Measurements from ENCODE around the gene SLC12A6.
"Not testable (repeated sequence)": the region's sequence is repeated elsewhere in the genome, so short reads cannot be mapped to it uniquely, and the experiment has no call there.

The SLC12A6 gene

GRCh38 chr15:34355241-34355640 lies 17.7 kb upstream of the SLC12A6 start:
- no peak for DNase-seq

DNA sequence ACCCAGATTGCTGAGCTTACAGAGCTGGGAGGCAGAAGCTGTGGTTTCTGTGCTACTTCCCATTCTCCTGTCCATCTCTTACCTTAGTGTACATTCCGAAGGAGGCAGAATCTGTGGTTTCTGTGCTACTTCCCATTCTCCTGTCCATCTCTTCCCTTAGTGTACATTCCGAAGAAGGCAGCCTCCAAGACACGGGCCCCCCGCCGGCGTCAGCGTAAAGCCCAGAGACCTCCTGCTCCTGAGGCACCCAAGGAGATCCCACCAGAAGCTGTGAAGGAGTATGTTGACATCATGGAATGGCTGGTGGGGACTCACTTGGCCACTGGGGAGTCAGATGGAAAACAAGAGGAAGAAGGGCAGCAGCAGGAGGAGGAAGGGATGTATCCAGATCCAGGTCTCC lies 16.7 kb upstream of the SLC12A6 start:
- DNase-seq, result no peak

- DNase-seq, result no peak
These were observed 16.0 kb upstream of the SLC12A6 start for GRCh38 chr15:34353627-34354026.

DNA sequence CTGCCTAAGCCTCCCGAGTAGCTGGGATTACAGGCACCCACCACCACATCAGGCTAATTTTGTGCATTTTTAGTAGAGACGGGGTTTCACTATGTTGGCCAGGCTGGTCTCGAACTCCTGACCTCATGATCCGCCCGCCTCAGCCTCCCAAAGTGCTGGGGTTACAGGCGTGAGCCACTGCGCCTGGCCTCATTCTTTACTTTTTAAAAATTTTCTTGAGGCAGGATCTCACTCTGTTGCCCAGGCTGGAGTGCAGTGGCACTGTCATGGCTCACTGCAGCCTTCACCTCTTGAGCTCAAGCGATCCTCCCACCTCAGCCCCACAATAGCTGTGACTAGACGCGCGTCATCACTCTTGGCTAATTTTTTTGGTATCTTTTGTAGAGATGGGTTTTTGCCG lies 15.4 kb upstream of the SLC12A6 start:
- not testable (repeated sequence) for DNase-seq

GRCh38 chr15:34349769-34350168 lies 12.2 kb upstream of the SLC12A6 start:
- DNase-seq, result no peak

DNA sequence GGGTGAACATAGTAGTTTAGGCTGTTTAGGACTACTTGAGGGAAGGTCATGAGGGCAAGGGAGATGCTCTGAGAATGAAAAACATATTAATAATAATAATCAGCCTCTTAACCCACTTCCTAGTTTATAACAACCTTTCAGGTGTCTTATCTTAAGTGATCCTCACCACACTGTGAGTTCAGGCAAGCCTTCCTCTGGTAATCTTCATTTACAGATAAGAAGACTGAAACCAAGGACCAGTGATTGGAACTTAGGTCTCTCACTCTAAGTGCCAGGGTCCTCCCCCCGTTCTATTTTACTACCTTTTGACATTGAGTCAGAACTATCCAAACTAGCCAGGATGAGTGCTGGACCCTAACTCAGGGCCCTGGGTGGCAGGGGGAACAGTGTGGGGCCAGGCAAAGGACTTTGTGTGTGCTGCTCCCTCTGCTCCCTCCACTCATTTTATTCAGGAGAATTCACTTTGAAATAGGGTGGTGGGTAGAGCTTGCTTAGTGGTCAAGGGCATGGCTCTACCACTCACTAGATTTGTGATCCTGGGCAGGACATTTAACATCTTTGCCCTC lies 11.2 kb upstream of the SLC12A6 start:
- no peak for DNase-seq

DNA sequence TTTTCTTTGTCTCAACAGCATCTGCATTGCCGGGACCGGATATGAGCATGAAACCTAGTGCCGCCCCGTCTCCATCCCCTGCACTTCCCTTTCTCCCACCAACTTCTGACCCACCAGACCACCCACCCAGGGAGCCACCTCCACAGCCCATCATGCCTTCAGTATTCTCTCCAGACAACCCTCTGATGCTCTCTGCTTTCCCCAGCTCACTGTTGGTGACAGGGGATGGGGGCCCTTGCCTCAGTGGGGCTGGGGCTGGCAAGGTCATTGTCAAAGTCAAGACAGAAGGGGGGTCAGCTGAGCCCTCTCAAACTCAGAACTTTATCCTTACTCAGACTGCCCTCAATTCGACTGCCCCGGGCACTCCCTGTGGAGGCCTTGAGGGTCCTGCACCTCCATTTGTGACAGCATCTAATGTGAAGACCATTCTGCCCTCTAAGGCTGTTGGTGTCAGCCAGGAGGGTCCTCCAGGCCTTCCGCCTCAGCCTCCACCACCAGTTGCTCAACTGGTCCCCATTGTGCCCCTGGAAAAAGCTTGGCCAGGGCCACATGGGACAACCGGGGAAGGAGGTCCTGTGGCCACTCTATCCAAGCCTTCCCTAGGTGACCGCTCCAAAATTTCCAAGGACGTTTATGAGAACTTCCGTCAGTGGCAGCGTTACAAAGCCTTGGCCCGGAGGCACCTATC lies 10.5 kb upstream of the SLC12A6 start:
- DNase-seq, result no peak

DNA sequence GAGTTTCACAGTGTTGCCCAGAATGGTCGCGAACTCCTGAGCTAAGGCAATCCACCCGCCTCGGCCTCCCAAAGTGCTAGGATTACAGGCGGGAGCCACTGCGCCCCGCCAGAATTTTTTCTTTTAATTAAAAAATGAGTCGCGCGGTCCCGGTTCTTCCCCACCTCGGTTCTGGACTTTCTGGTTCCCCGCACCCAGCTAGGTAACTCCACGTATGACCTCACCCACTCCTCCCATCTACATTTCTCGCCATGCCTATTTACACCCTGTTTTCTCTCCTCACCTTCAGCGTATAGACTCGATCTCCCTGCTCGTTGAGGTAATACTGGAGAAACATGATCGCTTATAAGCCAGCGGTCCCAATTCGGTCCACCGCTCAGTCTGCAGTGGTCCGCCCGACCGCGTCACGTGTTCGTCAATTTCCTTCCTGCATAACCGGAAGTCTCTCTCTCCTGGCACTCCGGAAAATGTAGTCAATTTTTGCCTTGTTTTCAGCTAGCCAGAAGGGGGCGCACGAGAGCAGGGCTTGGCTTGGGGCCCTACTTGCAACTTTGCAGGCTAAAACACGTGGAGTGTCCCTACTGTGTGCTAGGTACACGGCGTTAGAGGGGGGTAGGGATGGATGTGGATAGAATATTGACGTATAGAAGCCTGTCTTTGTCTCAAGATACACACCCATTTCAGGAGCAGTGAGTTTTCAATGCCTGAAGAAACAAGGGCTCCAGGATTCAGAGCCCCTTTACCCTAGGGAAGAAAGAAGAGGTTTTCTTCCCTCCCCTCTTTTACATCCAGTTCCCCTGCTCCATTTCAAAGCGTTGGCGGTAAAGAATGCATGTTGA lies 5.4 kb upstream of the SLC12A6 start, which contains the start of the genes NOP10 and NUTM1:
Gene NOP10 (minus strand): TSS at position 400 of the 839 bp plus-strand sequence. CDS start 63 bp downstream, at position 337.
Gene NUTM1 (plus strand): TSS at position 579 of the 839 bp plus-strand sequence. CDS start 382 bp downstream, outside the sequence.
- DNase-seq, result peak; percentile 95

GRCh38 chr15:34342213-34342736 lies 4.7 kb upstream of the SLC12A6 start:
- not testable (repeated sequence) for DNase-seq

DNA sequence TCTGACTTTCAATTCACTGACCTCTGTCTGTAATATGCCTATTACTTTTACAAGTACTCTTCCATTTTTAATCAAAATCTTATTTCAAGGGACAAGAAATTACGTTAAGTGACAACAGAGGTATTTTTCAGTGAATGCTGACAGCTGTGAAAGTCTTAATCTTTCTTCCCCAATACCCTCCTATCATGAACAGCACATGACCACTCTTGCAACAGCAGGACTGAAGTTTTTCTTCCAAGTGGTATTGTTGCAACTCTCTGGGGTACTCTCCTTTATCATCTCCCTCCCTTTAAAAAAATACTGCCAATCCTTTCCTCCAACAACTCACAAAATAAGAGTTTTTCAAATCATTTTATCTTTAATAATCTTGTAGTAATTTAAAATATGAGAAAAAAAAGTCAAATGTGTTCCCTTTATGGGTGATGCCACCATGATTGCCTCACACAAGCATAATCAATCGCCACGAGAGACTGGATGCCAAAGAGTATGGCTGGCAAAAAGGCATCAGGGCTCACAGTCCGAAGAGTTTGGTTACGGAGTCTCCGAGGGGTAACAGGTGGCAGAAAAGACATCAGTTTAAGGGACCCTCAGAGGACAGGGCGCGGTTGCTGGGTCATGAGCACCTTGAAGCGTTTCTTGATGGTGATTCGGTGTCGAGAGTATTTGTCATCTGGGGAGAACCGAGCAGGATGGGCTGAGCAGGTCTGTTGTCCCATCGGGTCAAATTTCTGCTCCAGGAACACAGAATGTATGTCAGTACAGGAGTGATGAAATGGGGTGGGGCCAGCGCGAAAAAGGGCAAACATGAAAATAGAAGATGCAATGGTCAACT lies 4.0 kb upstream of the SLC12A6 start:
- DNase-seq, result no peak

- no peak for DNase-seq
These were observed 2.4 kb upstream of the SLC12A6 start for GRCh38 chr15:34339946-34340345.

DNA sequence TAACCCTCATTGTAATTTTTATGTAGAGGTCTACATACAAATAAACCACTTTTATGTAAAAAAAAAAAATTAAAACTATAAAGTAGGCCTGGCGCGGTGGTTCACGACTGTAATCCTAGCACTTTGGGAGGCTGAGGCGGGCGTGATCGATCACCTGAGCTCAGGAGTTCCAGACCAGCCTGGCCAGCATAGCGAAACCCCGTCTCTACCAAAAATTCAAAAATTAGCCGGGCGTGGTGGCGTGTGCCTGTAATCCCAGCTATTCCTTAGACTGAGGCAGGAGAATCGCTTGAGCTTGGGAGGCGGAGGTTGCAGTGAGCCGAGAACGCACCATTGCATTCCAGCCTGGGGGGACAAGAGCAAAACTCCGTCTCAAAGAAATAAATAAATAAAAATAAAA lies 766 bp upstream of the SLC12A6 start:
- no peak for DNase-seq

DNA sequence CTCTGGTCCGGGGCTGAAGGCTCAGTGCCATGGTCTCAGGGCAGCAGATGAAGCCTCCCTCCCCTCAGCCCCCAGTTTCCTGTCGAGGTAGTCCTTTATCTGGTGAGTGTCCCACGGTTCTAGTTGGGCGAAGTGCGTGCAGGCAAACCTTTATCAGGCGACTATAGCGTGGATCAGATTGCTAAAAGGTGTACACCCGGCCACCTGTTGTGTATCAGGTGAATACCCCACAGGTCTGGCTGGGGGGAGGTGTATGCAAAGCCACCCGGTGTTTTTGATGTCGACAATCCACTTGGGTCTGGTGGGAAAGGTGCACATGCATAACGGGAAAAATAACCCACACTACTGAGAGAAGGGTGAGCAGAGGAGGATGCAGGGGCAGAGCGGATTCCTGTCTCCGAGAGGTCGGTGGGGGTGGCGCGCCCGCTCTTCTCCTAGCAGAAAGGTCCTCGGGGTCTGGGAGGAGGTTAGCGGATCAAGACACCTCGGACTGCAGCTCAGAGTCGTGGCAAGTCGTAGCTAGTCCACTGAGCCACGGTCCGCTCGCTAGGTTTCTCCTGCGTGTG lies 507 bp downstream of the SLC12A6 start:
- no peak for DNase-seq

GRCh38 chr15:34336231-34336990 lies 1.2 kb downstream of the SLC12A6 start:
- DNase-seq, result no peak

DNA sequence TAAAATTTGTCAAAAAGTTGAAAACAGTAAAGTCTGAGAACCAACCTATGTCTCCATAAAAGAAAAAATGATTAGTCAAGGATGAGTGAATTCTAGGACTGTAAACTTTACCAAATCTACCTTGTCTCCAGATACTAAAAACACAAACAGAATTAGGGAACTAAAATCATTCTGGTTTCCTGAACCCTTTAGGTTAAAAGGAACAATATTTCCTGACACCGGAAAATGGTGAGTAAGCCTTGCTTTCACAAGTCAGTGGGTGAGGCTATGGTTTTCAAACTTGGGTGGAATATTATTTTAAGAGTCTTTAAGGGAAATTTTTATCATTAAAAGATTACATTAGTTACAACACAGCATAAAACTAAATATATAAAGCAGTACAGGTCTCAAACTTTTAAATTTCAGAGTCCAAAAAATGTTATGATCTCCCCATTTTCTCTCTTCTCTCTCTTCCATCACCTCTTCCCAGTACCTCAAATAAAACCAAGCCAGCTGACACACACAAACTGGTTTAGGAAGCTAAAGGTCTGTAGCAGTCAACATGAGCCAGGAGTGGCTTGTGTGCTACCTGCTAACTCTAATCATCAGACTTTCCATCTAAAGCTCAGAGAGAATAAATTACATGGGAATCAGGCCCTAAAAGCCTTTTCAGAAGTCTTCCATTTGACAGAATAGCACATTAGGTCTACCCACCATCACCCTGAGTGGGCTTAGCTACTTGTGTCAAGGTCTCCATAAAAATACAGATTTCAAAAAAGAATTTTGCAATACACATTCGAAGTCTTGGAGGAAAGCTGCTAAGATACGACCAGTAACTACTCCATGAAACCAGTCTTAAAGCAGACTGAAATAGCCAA lies 2.2 kb downstream of the SLC12A6 start:
- DNase-seq, result no peak

GRCh38 chr15:34334672-34335071 lies 2.9 kb downstream of the SLC12A6 start:
- no peak for DNase-seq

- DNase-seq, result no peak
These were observed 4.9 kb downstream of the SLC12A6 start for GRCh38 chr15:34332553-34333120.

DNA sequence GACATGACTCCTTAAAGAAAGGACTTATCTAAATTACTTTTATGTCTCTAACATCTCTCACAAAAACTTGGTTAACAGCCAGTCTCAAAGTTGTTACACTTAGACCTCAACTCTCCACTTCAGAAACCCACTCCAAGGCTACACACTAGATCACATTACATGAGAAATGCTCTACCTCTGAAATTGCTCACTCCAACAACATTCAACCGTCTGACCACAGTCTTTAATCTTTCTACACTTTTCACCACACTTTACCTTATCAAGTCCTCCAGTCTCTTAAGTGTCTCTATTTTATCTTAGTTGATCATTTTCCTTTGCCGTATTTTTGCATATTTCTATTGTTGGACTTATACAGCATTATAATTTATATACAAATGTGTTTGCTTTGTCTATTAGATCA lies 5.8 kb downstream of the SLC12A6 start:
- DNase-seq, result no peak

- no peak for DNase-seq
These were observed 7.3 kb downstream of the SLC12A6 start for GRCh38 chr15:34330279-34330678.

DNA sequence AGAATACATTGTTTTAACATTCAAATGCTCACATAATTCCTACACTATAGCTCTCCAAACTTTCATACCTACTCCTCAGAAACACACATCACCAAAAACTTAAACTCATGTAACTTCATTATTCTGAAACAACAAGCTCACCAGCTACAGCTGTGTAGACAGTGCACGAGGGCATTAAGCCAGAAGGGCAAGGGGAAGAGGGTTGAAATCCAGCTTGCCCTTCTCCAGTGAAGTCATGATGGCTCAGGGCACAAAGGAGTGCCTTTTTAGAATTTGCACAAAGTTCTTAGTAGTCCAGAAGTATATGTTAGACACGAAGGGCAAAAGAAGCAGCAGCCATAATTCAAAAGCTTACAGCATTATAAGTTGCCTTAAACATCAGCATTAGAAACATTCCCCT lies 8.6 kb downstream of the SLC12A6 start:
- DNase-seq, result no peak
